Neural cell (in vitro differentiated cells): Measurements from ENCODE around the gene ZNF429. TPM values are rescaled to one million over a fixed set of nuclear protein-coding genes. Genes with fewer than 3 reads are reported as not detected.

Source experiments
- H2AFZ ChIP-seq: fragments of 200-600, 300-800 bp; sonication (generic), shearing (Covaris generic); 2 replicates; pipeline ENCODE4 v1.6.0; 2014; ENCODE audit warnings: low read depth, mild to moderate bottlenecking, antibody characterized with exemption, low read length, moderate library complexity
- H3F3A ChIP-seq: fragments of 200-600 bp; shearing (Covaris generic); 2 replicates; pipeline ENCODE4 v1.6.1; 2016; ENCODE audit warnings: mild to moderate bottlenecking, moderate library complexity, mixed read lengths, antibody characterized with exemption, low read length; ENCODE audit not compliant: insufficient read depth, poor library complexity, severe bottlenecking
- H3K27ac ChIP-seq: fragments of 200-600, 300-800 bp; sonication (generic), shearing (Covaris generic); 2 replicates; pipeline ENCODE4 v1.5.1; 2014; ENCODE audit warnings: mild to moderate bottlenecking, low read length, moderate library complexity
- H3K27me3 ChIP-seq: fragments of 300-800, 200-600 bp; sonication (generic), shearing (Covaris generic); 2 replicates; pipeline ENCODE4 v1.6.0; 2014; ENCODE audit warnings: mild to moderate bottlenecking, low read depth, low read length, moderate library complexity; ENCODE audit not compliant: insufficient read depth
- H3K36me3 ChIP-seq: fragments of 300-800, 200-600 bp; sonication (generic), shearing (Covaris generic); 2 replicates; pipeline ENCODE4 v1.5.1; 2014; ENCODE audit warnings: mild to moderate bottlenecking, antibody characterized with exemption, low read length, moderate library complexity; ENCODE audit not compliant: insufficient read depth
- H3K4me2 ChIP-seq: fragments of 300-800, 200-600 bp; sonication (generic), shearing (Covaris generic); 2 replicates; pipeline ENCODE4 v1.6.0; 2014; ENCODE audit warnings: mild to moderate bottlenecking, low read length
- H3K4me3 ChIP-seq: fragments of 300-800, 200-600 bp; sonication (generic), shearing (Covaris generic); 2 replicates; pipeline ENCODE4 v1.5.1; 2014; ENCODE audit warnings: mild to moderate bottlenecking, low read length, moderate library complexity
- H3K79me2 ChIP-seq: fragments of 200-600 bp; shearing (Covaris generic); replicated peaks from 2 replicates; pipeline ENCODE4 v1.6.0; 2014; ENCODE audit warnings: mild to moderate bottlenecking, low read length, moderate library complexity; ENCODE audit not compliant: insufficient read depth
- H3K9ac ChIP-seq: fragments of 300-800, 200-600 bp; sonication (generic), shearing (Covaris generic); 2 replicates; pipeline ENCODE4 v1.6.1; 2016; ENCODE audit warnings: mild to moderate bottlenecking, low read length, mixed read lengths
- H3K9me2 ChIP-seq: fragments of 200-600 bp; shearing (Covaris generic); 2 replicates; pipeline ENCODE4 v1.6.1; 2016; ENCODE audit warnings: mild to moderate bottlenecking, low read length, mixed read lengths; ENCODE audit not compliant: insufficient read depth
- H3K9me3 ChIP-seq: fragments of 200-600, 300-800 bp; sonication (generic), shearing (Covaris generic); 2 replicates; pipeline ENCODE4 v1.6.1; 2016; ENCODE audit warnings: mild to moderate bottlenecking, mixed run types, low read length, moderate library complexity, mixed read lengths
- H4K20me1 ChIP-seq: fragments of 200-600 bp; shearing (Covaris generic); 2 replicates; pipeline ENCODE4 v1.6.1; 2016; ENCODE audit warnings: mild to moderate bottlenecking, mixed run types; ENCODE audit not compliant: insufficient read depth
- EP300 ChIP-seq: fragments of 450-650 bp; conservative IDR thresholded peaks from 2 replicates; pipeline ENCODE4 v1.6.1; 2014; ENCODE audit warnings: antibody characterized with exemption, mild to moderate bottlenecking, moderate library complexity; ENCODE audit not compliant: poor library complexity, severe bottlenecking
- EZH2 ChIP-seq: fragments of 200-600, 300-800 bp; shearing (Covaris generic), sonication (generic); IDR thresholded peaks from 2 replicates; pipeline ENCODE4 v1.6.1; 2014; ENCODE audit warnings: antibody characterized with exemption, low read length, borderline replicate concordance, mild to moderate bottlenecking; ENCODE audit not compliant: insufficient read depth, poor library complexity, severe bottlenecking
- MXI1 ChIP-seq: fragments of 450-650 bp; conservative IDR thresholded peaks from 2 replicates; pipeline ENCODE4 v1.6.1; 2014; ENCODE audit warnings: antibody characterized with exemption, mild to moderate bottlenecking; ENCODE audit not compliant: poor library complexity, severe bottlenecking
- POLR2AphosphoS5 ChIP-seq: IDR thresholded peaks from 2 replicates; pipeline ENCODE4 v1.6.1; 2012
- RAD21 ChIP-seq: fragments of 450-650 bp; conservative IDR thresholded peaks from 2 replicates; pipeline ENCODE4 v1.6.1; 2014; ENCODE audit warnings: antibody characterized with exemption, mild to moderate bottlenecking, moderate library complexity
- REST ChIP-seq: IDR thresholded peaks from 2 replicates; pipeline ENCODE4 v1.6.1; 2012; ENCODE audit warnings: borderline replicate concordance
- SMC3 ChIP-seq: fragments of 450-650 bp; conservative IDR thresholded peaks from 2 replicates; pipeline ENCODE4 v1.6.1; 2014; ENCODE audit warnings: antibody characterized with exemption, mild to moderate bottlenecking, moderate library complexity; ENCODE audit not compliant: poor library complexity
- TAF1 ChIP-seq: IDR thresholded peaks from 2 replicates; pipeline ENCODE4 v1.6.1; 2012; ENCODE audit warnings: low read depth
- polyA plus RNA-seq: library from polyadenylated mRNA; depleted of rRNA; stranded (reverse); fragments of >200 nt; gene quantifications from 2 replicates; pipeline ENCODE4 v1.2.3, GENCODE V29; 2014
- TF ChIP-seq, protein P1 (sequence below): fragments of 450-650 bp; IDR thresholded peaks from 2 replicates; pipeline ENCODE4 v1.5.1; 2014; ENCODE audit warnings: antibody characterized with exemption, mild to moderate bottlenecking, moderate library complexity; ENCODE audit not compliant: poor library complexity, severe bottlenecking

ZNF429 gene
- polyA plus RNA-seq, 1 donor from 2014 or later, result 54.1 TPM

GRCh38 chr19:21513651-21514050 lies 8.2 kb downstream of the ZNF429 start:
- H2AFZ ChIP-seq, result no peak overlapping the region
- H3K9me3 ChIP-seq, result peaks cover 4% of the 10 kb centered on the region
- no peaks in the 10 kb centered on the region for H3K27me3 ChIP-seq
- no peaks in the 10 kb centered on the region for H3K9me2 ChIP-seq
- peaks cover 25% of the 10 kb centered on the region for H3K79me2 ChIP-seq
- H3F3A ChIP-seq, result no peaks in the 10 kb centered on the region
- no peaks in the 10 kb centered on the region for H3K36me3 ChIP-seq
- H3K4me2 ChIP-seq, result no peak overlapping the region
- H3K27ac ChIP-seq, result no peak overlapping the region
- TF ChIP-seq POLR2AphosphoS5 (no peak), MXI1 (no peak), REST (no peak), EP300 (no peak), EZH2 (no peak), TAF1 (no peak), SMC3 (no peak), RAD21 (no peak)
- TF ChIP-seq, protein P1, sequence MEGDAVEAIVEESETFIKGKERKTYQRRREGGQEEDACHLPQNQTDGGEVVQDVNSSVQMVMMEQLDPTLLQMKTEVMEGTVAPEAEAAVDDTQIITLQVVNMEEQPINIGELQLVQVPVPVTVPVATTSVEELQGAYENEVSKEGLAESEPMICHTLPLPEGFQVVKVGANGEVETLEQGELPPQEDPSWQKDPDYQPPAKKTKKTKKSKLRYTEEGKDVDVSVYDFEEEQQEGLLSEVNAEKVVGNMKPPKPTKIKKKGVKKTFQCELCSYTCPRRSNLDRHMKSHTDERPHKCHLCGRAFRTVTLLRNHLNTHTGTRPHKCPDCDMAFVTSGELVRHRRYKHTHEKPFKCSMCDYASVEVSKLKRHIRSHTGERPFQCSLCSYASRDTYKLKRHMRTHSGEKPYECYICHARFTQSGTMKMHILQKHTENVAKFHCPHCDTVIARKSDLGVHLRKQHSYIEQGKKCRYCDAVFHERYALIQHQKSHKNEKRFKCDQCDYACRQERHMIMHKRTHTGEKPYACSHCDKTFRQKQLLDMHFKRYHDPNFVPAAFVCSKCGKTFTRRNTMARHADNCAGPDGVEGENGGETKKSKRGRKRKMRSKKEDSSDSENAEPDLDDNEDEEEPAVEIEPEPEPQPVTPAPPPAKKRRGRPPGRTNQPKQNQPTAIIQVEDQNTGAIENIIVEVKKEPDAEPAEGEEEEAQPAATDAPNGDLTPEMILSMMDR, result no peak
- no peak overlapping the region for H3K4me3 ChIP-seq
- no peaks in the 10 kb centered on the region for H4K20me1 ChIP-seq
- H3K9ac ChIP-seq, result no peak overlapping the region

GRCh38 chr19:21519488-21519887 lies 14.1 kb downstream of the ZNF429 start:
- no peak overlapping the region for H3K9ac ChIP-seq
- peaks cover 29% of the 10 kb centered on the region for H3K36me3 ChIP-seq
- no peaks in the 10 kb centered on the region for H3K27me3 ChIP-seq
- H3K9me3 ChIP-seq, result peaks cover 19% of the 10 kb centered on the region
- no peaks in the 10 kb centered on the region for H3F3A ChIP-seq
- H3K9me2 ChIP-seq, result no peaks in the 10 kb centered on the region
- no peaks in the 10 kb centered on the region for H4K20me1 ChIP-seq
- H3K27ac ChIP-seq, result no peak overlapping the region
- TF ChIP-seq REST (no peak), POLR2AphosphoS5 (no peak), EP300 (no peak), SMC3 (no peak)
- no peak overlapping the region for H3K4me2 ChIP-seq
- H2AFZ ChIP-seq, result no peak overlapping the region
- H3K79me2 ChIP-seq, result peaks cover 17% of the 10 kb centered on the region
- no peak overlapping the region for H3K4me3 ChIP-seq
